A549 (cell line): Measurements from ENCODE around the gene STYXL1.

ENCODE experiments used
- CEBPB ChIP-seq, 2 experiments: fragments of >200 bp in 1 of 2; sonication (Bioruptor Twin) in 1 of 2; formaldehyde crosslinking in 1 of 2; IDR thresholded peaks; 2 replicates each; pipeline ENCODE4 v1.6.1; 2012 to 2016
- CTCF ChIP-seq: fragments of >200 bp; sonication (Bioruptor Twin); formaldehyde crosslinking; IDR thresholded peaks from 3 replicates; pipeline ENCODE4 v1.5.1; 2016
- EP300 ChIP-seq, 2 experiments: fragments of >200 bp; sonication (Bioruptor Twin); formaldehyde crosslinking; IDR thresholded peaks; 2 replicates in 1 of 2; 3 replicates in 1 of 2; pipeline ENCODE4 v1.6.1; 2016 to 2017
- MAX ChIP-seq: IDR thresholded peaks from 2 replicates; pipeline ENCODE4 v1.6.1; 2012
- POLR2AphosphoS2 ChIP-seq: conservative IDR thresholded peaks from 2 replicates; pipeline ENCODE4 v1.6.1; 2012; ENCODE audit warnings: low read length, improper control_type of control experiment, inconsistent platforms
- TF ChIP-seq, protein P1 (sequence below): fragments of 150-350 bp; IDR thresholded peaks from 2 replicates; pipeline ENCODE4 v1.6.1; 2014; ENCODE audit warnings: low read depth, mild to moderate bottlenecking, low read length

DNA sequence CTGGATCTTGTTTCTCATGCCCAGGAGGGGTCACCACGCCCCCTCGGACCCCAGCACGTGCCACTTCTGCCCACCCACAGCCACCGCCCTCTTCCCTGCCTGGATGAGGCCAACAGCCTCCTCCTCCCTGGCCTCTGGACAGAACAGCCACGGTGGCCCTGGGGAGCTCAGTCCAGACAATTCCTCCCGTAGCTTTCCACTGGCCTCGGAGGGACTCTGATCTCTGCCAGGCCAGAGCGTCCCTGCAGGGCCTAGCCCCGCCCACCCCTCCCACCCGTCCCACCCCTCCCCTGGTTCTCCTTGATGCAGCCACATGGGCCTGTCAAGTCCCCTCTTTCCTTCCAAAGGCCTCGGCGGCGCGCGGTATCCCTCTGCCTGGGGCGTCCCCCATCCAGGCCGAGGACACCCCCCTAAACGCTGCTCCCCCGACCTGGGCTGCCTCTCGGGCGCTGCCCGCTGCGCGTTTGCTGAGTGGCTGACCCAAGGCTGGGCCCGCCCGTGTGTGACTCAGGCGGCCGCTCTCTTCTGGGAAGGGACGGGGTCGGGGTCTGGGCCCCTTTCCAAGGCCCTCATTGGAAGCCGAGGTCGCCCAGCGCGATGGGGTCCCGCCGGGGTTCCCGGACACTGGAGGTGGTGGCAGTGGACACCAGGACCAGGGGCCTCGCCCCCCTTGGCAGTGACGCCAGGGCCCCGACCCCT is 54.0 kb downstream of the STYXL1 start:
- no peak for TF ChIP-seq CTCF
- TF ChIP-seq, protein P1, sequence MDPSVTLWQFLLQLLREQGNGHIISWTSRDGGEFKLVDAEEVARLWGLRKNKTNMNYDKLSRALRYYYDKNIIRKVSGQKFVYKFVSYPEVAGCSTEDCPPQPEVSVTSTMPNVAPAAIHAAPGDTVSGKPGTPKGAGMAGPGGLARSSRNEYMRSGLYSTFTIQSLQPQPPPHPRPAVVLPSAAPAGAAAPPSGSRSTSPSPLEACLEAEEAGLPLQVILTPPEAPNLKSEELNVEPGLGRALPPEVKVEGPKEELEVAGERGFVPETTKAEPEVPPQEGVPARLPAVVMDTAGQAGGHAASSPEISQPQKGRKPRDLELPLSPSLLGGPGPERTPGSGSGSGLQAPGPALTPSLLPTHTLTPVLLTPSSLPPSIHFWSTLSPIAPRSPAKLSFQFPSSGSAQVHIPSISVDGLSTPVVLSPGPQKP = no peak
- no peak for TF ChIP-seq MAX
- TF ChIP-seq POLR2AphosphoS2 = no peak
- TF ChIP-seq EP300 (IDR thresholded peaks at IDR 0.05) = no peak
- TF ChIP-seq CEBPB (IDR thresholded peaks at IDR 0.05) = no peak
